Effector memory CD4-positive, alpha-beta T cell (primary cell): Measurements from ENCODE around the gene SH3PXD2A.

Experiments
- DNase-seq, 3 donors: peaks; one replicate each; pipeline ENCODE4 v3.0.0-alpha.2; 2020
- H3K27ac ChIP-seq: 2 replicates; pipeline ENCODE4 v1.7.0; 2013; ENCODE audit warnings: mild to moderate bottlenecking, low read length, moderate library complexity; ENCODE audit not compliant: insufficient read depth, poor library complexity, severe bottlenecking
- H3K27me3 ChIP-seq: replicated peaks from 2 replicates; pipeline ENCODE4 v1.7.0; 2013; ENCODE audit warnings: mild to moderate bottlenecking, low read length; ENCODE audit not compliant: insufficient read depth, control insufficient read depth, poor library complexity, severe bottlenecking
- H3K36me3 ChIP-seq: 2 replicates; pipeline ENCODE4 v1.7.0; 2013; ENCODE audit warnings: mild to moderate bottlenecking, low read length, moderate library complexity; ENCODE audit not compliant: control insufficient read depth, insufficient read depth
- H3K4me1 ChIP-seq: 2 replicates; pipeline ENCODE4 v1.7.0; 2013; ENCODE audit warnings: low read length, mild to moderate bottlenecking; ENCODE audit not compliant: control insufficient read depth, insufficient read depth, poor library complexity, severe bottlenecking
- H3K4me3 ChIP-seq: 2 replicates; pipeline ENCODE4 v1.7.0; 2013; ENCODE audit warnings: low read length, low read depth, mild to moderate bottlenecking; ENCODE audit not compliant: insufficient read depth, poor library complexity, severe bottlenecking
- H3K9me3 ChIP-seq: 2 replicates; pipeline ENCODE4 v1.7.0; 2013; ENCODE audit warnings: mild to moderate bottlenecking, low read length, moderate library complexity; ENCODE audit not compliant: control insufficient read depth

SH3PXD2A gene

DNA sequence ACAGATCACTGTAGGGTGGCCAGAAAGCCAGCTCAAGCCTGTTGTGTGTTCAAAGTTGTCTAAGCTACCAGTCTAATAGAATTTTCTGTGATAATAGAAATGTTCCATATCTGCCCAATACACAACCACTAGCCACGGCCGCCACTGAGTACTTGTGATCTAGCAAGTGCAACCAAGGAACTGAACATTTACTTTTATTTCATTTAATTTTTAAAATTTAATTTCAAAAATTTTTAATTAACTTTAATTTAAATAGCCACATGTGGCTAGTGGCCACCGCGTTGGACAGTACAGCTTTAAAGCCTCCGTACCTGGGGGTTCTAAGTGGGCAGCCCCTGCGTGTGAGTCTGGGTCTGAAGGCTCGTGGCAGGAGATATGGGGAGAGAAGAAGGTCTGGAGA, 60.4 kb downstream of the SH3PXD2A start:
- DNase-seq, result no peak
- H3K27me3 ChIP-seq, result no peaks in the 10 kb centered on the region
- no peaks in the 10 kb centered on the region for H3K36me3 ChIP-seq
- no peak overlapping the region for H3K4me3 ChIP-seq
- H3K9me3 ChIP-seq, result no peaks in the 10 kb centered on the region
- H3K27ac ChIP-seq, result no peak overlapping the region
- H3K4me1 ChIP-seq, result no peaks in the 10 kb centered on the region

DNA sequence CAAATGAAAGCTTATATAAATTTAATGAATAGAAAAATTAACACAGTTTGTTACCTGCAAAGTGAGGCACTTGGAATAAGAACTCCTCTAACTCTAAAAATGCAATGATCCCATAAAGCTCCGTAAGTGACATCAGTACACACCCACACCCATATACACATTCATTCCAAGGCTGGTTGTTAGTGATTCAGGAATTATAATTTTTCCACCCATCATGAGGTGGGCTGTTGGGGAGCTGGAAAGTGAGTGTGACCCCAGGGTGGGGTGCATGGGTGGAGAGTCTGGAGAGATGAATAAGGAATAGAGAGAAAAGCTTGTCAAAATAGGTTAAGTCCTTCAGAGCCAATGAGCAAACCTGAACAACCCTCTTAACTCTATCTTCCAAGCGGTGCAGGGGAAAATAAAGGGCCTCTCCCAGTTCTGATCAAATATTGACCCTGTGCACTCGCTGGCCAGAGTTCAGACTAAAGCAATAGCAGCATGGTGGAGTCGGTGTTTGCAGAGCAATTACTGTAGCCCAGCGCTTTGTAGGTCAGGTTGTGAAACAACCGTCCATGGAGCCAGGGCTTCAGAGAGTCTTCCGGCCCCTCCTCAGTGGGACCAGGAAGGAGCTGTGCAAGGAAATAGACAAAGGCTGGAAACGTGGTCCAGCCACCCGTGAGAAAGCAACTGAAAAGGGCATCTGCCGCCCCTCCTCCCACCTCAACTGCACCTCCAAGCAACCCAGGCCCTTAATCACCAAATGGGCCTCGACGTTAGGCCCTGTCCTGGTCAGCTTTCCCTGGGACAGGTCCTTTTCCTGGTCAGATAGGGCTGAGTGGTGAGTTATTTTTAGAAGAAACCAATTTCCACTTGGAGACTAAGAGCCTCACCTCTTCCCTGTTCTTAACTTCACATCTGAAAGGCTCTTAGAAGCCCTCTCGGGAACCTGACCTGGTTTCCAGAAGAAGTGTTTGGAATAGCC, 61.2 kb downstream of the SH3PXD2A start:
- Histone ChIP-seq H3K27me3 (no peaks in the 10 kb centered on the region), H3K36me3 (no peaks in the 10 kb centered on the region), H3K4me3 (no peak overlapping the region), H3K27ac (no peak overlapping the region), H3K9me3 (no peaks in the 10 kb centered on the region), H3K4me1 (no peaks in the 10 kb centered on the region)
- no peak for DNase-seq

DNA sequence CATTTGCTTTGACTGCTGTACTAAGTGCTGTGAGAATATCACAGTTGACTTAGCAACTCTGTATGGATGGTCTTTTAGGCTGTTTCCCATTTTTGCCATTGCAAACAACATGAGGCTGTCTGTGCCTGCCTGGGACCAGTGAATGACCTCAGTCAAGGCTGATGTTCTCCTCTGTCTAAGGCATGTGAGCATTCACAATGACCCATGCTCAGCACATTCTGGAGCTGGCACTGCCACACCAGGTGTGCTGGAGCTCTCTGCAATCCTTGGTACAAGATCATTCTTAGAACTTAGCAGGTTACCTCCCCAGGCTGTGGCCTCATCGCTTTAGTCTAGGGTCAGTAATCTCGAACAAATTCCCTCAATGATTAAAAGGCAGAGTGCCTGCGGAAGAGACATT, 61.9 kb downstream of the SH3PXD2A start:
- Histone ChIP-seq H3K4me3 (no peak overlapping the region), H3K27me3 (no peaks in the 10 kb centered on the region), H3K4me1 (no peaks in the 10 kb centered on the region), H3K36me3 (no peaks in the 10 kb centered on the region), H3K9me3 (no peaks in the 10 kb centered on the region), H3K27ac (no peak overlapping the region)
- DNase-seq, result no peak

DNA sequence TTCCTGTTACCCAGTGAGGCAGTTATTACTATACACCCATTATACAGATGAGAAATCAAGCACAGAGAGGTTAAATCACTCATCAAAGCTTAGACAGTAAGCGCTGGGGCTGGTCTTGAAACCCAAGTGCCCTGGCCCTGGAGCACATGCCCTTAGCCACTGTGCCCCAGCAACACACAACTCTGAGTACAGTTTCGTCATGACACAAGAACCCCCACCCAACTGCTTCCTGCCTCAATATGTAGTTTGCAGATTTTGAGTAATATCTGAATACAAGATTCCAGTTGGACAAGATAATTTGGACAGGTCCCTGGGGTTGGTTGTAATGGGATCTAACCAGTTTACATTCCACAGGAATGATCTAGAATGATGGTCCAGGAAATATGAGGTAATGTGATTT, 62.8 kb downstream of the SH3PXD2A start:
- no peak for DNase-seq
- Histone ChIP-seq H3K4me1 (no peaks in the 10 kb centered on the region), H3K36me3 (no peaks in the 10 kb centered on the region), H3K4me3 (no peak overlapping the region), H3K27ac (no peak overlapping the region), H3K27me3 (no peaks in the 10 kb centered on the region), H3K9me3 (no peaks in the 10 kb centered on the region)

DNA sequence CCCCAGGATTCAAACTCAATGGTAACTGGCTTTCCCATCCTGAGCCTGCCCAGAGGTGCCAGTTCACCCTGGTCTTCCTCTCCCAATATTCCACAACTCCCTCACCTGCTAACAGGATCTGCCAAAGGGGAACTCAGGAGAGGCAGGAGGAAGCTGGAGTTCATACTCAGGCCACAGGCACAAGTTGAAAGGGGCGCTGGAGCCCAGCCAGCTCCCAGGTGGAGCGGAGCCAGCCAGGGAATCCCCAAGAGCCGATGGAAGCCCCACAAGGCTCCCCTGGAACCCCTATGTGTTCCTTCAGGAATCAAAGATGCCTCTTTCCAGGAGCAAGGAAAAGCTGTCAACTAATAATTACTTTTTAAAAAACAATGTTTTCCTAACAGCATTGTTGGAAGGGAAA, 63.5 kb downstream of the SH3PXD2A start:
- H3K27me3 ChIP-seq, result no peaks in the 10 kb centered on the region
- H3K4me3 ChIP-seq, result no peak overlapping the region
- H3K36me3 ChIP-seq, result no peaks in the 10 kb centered on the region
- no peak for DNase-seq
- H3K9me3 ChIP-seq, result no peaks in the 10 kb centered on the region
- H3K27ac ChIP-seq, result no peak overlapping the region
- no peaks in the 10 kb centered on the region for H3K4me1 ChIP-seq

DNA sequence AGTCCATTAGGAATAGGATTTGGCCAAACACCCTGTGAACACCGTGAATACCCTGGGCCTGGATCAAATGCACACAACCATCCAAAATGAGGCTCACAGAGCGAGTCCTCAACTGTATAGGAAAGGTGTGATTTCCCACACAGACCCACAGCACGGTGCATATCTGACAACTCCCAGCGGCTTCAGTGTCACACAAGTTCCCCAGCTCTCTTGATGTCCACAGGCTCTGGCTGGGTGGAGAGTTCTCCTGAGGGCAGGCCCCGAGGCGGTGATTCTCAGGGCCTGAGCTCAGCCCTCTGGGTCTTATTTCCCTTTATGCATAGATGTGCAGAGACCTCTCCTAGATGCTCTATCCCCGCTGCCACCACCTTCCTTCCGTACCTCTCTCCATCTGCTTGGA, 64.1 kb downstream of the SH3PXD2A start:
- DNase-seq, result no peak
- no peaks in the 10 kb centered on the region for H3K9me3 ChIP-seq
- no peaks in the 10 kb centered on the region for H3K36me3 ChIP-seq
- no peaks in the 10 kb centered on the region for H3K4me1 ChIP-seq
- H3K4me3 ChIP-seq, result no peak overlapping the region
- no peaks in the 10 kb centered on the region for H3K27me3 ChIP-seq
- H3K27ac ChIP-seq, result no peak overlapping the region

DNA sequence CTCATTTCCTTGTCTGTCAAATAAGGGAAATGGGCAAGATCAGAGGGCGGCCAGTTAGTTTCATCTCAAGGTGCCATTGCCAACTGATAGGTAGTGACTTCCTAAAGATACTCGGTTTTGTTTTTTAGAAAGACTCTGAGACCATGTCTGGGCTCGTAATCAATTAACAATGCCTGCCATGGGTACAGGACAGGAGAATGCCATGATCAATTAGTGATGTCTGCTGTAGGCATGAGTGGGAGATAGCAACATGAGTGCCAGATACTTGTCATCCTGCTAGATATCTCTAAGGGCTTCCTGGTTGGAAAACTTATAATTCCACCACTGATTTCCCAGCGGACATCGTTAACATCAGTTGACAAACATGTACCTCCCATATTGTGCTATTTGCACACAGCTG, 64.8 kb downstream of the SH3PXD2A start:
- no peaks in the 10 kb centered on the region for H3K4me1 ChIP-seq
- H3K36me3 ChIP-seq, result no peaks in the 10 kb centered on the region
- no peak for DNase-seq
- no peaks in the 10 kb centered on the region for H3K27me3 ChIP-seq
- no peak overlapping the region for H3K27ac ChIP-seq
- H3K9me3 ChIP-seq, result no peaks in the 10 kb centered on the region
- H3K4me3 ChIP-seq, result no peak overlapping the region

DNA sequence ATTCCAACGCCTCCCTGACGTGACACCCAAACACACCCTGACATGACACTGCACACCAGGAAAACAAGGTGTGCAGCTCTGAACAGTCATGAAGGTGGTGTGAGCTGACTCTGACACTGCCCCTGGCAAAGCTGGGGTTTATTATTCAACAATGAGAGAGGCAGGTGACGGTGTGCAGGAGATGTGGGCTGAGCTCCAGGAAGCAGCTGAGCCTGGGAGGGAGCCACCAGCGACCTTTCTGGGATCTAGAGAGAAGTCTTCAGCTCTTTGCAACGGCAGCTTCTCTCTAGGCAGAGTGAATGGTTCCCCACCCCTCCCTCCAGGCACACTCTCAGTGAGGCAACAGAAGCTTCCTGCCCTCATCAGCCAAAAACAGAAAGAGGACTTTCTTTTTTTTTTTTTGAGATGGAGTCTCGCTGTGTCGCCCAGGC, 65.6 kb downstream of the SH3PXD2A start:
- H3K4me1 ChIP-seq, result no peaks in the 10 kb centered on the region
- no peaks in the 10 kb centered on the region for H3K27me3 ChIP-seq
- H3K36me3 ChIP-seq, result no peaks in the 10 kb centered on the region
- no peak overlapping the region for H3K27ac ChIP-seq
- H3K9me3 ChIP-seq, result no peaks in the 10 kb centered on the region
- no peak for DNase-seq
- no peak overlapping the region for H3K4me3 ChIP-seq

DNA sequence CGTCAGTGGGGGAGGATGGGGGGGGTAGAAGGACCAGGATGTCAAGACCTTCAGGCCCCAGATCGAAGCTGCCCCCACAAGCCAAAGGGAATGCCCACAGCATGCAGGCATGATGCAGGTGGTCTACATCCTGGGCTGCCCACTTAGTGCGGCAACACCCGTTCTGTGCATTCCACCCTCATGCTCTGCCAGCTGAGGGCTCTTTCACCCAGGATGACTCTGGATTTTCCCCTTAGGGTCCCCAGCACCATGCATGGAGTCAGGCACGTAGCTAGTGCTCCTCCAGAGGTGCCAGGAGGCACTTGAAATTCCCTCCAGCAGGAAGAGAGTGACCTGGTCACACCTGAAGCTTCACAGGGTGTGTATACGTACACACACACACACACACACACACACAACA, 66.2 kb downstream of the SH3PXD2A start:
- no peaks in the 10 kb centered on the region for H3K4me1 ChIP-seq
- H3K27ac ChIP-seq, result no peak overlapping the region

DNA sequence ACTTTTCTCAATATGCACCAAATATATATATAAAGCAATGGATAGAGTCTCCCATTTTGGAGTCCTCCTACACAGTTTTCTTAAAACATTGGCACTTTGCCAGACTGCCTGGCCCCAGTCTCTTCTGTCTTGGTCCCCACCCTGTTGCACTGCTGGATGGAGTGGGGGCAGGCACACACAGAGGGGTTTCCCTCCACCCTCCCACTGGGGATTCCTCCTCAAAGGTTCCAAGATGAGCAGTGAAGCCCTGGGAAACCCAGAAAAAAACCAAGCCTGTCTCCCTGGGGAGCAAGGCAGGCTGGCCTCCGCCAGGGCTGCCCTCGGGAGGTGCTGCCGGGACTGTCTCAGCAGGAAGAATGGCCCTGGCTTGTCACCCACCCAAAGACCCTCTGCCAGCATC, 68.0 kb downstream of the SH3PXD2A start:
- H3K36me3 ChIP-seq, result no peaks in the 10 kb centered on the region
- no peaks in the 10 kb centered on the region for H3K9me3 ChIP-seq
- H3K4me1 ChIP-seq, result no peaks in the 10 kb centered on the region
- DNase-seq, result no peak
- H3K27me3 ChIP-seq, result no peaks in the 10 kb centered on the region
- no peak overlapping the region for H3K4me3 ChIP-seq
- H3K27ac ChIP-seq, result no peak overlapping the region

More for the DNA sequence above, 66.2 kb downstream of the SH3PXD2A start:
- no peak overlapping the region for H3K4me3 ChIP-seq
- no peak for DNase-seq
- H3K27me3 ChIP-seq, result no peaks in the 10 kb centered on the region
- H3K36me3 ChIP-seq, result no peaks in the 10 kb centered on the region
- H3K9me3 ChIP-seq, result no peaks in the 10 kb centered on the region
